Measurements from ENCODE around the gene WDFY1. TPM values are rescaled to one million over a fixed set of nuclear protein-coding genes. Genes with fewer than 3 reads are reported as not detected.

WDFY1 gene
- total RNA-seq, 1 donor from 2014 or later: 55.2 TPM

DNA sequence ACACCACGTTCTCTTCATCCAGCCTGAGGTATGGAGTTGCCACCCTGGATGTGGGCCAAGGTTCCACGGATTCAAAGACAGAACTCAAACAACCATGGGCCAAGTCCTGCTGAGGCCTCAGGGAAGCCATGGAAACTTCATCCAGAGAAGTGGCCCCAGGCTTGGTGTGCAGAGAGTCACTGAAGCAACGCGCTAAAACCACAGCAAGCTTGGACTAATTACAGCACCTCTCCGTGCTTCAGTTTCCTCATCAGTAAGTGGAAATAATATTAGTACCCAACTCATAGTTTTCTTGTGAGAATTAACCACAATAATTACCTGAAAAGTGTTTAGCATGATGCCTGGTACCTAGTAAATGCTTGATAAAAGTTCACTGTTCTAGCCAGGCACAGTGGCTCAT, 88.6 kb downstream of the WDFY1 start:
- no peak for DNase-seq (ENCODE audit: low spot score)

DNA sequence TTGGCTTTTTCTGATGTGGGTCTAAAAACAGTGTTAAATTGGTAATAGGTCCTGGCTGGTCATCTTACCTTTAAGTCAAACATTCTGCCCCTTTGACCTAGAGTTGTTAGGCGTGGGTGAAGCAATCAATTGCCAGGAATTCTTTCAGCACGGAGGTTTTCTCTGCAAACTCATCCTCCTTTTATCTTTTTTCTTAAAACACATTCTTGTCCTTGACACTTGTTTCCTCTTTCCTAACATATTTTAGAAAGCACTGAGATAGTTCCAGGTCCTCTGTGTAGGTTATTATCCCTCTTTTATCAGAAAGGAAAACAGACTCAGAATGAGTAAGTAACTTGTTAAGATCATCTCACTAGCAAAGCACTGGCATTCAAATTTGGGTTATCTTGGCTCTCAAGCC, 89.1 kb downstream of the WDFY1 start:
- no peak for DNase-seq (ENCODE audit: low spot score)

DNA sequence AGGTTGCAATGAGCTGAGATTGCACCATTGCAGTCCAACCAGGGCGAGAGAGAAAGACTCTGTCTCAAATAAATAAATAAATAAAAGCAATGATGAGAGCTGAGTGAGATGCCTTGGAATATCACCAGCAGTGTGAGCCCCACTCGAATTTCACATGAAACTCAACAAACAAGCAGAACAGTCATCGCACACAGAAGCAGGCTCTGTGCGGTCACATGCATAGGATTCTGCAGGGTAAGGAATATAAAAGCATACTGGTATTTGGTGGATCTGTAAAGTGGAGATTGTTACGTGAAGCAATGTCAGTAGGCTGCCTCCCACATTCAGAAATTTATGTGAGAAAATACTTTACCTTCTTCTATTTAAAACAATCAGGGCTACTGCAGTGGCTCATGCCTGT, 89.7 kb downstream of the WDFY1 start:
- no peak for DNase-seq (ENCODE audit: low spot score)

DNA sequence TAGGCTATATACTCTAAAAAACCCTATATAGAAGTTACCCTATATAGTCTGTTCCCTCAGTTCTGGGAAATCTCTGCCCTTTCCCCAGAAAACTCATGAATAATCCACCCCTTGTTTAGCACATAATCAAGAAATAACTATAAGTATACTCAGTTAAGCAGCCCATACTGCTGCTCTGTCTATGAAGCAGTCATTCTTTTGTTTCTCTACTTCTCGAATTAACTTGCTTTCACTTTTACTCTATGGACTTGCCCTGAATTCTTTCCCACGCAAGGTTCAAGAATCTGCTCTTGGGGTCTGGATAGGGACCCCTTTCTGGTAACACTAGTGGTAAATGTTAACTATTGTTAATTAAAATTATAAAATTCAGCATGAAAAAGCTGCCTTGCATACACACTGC, 90.4 kb downstream of the WDFY1 start:
- DNase-seq (ENCODE audit: low spot score): no peak

DNA sequence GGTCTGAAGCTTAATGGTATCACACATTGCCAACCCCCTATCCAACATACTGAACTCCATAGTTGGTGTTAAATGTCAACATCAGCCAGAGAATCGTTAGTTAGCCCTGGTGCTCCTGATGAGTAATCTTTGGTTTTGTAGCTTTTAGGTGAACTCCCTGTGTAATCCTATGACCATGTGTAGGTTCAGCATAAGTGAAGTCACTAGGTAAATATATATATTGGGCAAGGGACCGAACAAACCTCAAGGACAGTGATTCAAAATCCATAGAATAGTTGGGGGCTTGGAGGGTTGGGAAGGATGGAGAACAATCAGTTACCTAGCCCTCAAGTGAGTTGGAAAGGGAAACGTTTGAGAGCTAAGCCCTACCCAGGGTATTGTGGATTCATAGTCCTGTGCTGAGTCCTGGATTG, 91.7 kb downstream of the WDFY1 start:
- no peak for DNase-seq (ENCODE audit: low spot score)

DNA sequence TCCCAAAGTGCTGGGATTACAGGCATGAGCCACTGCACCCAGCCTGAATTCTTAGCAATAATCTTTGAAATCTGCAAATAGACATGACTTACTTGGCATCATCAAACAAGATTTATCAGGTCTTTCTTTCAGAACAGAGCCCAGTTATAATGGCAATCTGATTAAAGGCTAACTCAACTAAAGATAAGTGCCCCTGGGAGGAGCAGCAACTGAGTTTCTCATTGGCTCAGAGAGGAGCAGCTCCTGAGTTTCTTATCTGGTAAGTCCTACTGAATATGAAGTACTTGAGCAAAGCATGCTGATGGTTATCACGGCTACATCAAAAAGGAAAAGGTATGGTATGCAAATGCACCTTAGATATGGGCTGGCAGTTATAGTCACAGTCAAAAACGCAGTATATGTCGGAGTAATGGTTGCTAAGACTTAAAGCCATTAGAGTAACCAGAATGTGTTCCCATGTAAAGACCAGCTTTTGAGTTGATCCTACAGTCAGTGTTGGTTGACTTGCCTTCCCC, 92.8 kb downstream of the WDFY1 start:
- DNase-seq (ENCODE audit: low spot score): no peak

DNA sequence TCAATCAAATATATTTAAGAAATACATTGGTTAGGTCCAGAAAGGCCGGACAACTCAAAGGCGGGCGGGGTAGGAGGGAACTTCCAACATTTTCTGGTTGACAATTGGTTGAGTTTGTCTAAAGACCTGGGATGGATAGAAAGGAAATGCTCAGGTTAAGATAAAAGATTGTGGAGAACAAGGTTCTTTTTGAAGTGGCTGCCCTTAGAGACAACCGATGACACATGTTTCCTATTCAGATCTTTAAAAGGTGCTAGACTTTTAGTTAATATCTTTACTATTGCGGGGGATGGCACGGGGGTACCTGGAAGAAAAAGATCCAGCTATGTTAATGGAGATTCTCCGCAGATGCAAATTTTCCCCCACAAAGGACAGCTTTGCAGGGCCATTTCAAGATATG, 97.7 kb downstream of the WDFY1 start:
- DNase-seq (ENCODE audit: low spot score): no peak

DNA sequence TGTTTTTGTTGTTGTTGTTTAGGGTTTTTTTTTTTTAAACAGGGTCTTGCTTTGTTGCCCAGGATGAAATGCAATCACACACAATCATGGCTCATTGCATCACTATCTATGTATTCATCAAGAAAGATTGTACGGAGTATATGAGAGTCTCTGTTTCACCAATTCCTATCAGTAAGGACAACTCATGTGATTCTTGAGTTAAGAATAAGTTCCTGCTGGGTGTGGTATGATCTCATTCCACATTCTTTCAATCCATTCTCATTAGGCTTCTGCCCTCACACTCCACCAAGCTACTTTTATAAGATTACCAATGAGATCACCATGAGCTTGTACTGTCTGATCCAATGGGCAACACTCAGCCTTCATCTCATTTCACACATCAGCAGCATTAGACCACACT, 98.6 kb downstream of the WDFY1 start:
- DNase-seq (ENCODE audit: low spot score): no peak

DNA sequence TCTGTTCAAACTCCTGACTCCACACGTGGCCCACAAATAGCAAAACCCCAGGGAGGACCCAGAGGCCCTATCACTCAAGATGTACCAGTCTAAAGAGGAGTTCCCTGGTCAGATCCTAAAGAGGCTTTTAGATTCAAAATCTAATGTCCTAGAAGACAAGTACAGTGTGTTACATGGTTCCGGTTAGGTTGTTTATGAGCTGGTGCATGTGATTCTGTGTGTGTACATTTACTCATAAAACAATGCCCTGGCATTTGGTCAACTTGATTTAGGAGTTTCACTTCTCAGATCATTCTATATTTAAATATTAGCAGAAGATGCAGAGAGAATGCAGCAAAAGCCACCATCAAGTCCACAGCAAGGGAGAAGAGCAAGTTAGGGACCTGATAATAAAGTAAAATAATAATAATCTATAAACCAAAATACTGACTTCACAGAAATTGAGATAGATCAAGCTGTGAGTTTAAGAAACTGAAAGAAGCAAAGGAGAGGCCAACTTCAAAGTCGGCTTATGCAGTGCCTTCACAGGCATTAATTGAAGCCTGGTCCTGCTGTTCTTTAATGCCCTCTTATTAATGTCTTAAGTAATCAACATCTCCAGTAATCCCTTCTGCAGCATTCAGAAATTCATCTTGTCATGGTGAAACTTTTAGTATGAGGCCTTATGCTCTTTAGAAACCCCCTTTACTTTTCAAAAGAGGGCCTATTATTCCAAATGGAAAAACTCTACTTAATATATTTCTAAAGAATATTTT, 103.5 kb downstream of the WDFY1 start:
- no peak for DNase-seq (ENCODE audit: low spot score)

DNA sequence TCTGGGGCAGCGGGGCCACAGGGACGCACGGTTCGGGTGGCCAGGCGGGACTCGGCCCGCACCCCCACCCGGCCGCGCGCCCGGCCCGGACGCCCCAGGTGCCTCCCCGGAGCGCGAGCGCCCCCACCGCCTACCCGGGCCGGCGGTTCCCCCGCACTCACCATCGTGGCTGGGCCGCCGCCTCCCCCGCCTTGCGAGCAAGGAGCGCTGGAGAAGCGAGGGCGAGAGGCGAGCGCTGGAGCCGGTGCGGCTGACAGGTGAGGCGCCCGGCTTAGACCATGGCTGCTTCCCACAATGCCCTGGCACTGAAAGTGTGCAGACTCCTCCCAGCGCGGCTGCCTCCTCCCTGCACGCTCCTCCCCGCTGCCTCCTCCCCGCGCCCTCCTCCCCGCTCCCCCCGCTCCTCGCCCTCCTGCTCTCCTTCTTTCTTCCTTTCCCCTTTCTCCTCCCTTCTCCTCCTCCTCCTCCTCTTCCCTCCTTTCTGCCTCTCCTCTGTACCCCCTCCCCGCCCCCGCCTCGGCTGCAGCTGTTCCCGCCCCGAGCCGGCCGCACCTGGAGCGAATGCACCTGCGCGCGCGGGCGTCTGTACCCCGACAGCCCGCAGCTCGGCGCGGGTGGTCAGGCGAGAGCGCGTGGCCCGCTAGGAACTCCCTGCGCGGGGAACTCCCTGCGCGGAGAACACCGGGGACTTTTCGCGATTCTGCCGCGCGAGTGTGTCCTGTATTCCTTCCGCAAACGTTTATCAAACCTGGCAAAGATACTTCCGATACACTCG, 107.7 kb downstream of the WDFY1 start, which contains the start of gene AP1S3:
AP1S3 (minus strand) TSS at position 296 of the 775 bp plus-strand sequence; CDS start at position 164, 132 bp downstream.
- peak; percentile 86 for DNase-seq (ENCODE audit: low spot score)

DNA sequence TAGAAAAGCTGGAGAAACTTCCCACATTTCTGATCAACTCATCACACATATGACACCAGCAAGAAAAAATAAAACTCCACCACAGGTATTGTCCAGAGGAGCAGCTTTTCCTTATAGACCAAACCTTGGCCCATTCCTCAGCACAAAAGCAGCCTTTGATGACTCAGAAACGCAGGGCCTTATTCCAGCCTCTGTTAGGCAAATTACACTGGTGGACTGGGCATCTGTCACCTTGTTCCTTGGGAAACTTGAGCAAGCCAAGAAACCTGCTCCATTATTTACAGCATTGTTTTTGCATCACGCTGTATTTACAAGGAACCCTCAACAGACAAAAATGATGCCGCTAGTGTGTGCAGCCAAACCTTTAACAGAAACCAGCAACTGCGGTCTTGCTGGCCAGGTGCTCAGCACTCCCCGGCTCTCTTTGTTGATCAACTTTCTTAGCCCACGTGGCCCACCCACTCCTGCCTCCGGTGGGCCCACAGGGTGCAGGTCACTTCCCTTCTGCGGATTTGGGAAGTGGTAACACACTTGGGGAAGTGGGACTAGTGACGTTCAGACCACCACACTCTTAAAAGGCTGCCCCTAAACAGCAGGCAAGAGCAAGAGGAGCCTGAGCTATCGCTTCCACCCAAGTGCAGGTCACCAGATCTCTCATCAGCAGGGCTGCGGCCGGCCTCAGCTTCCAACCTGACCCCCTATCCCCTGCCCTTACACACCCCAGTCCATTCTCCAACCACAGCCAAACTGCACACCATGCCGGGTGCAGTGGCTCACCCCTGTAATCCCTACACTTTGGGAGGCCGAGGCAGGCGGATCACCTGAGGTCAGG, 109.2 kb downstream of the WDFY1 start:
- no peak for DNase-seq (ENCODE audit: low spot score)

DNA sequence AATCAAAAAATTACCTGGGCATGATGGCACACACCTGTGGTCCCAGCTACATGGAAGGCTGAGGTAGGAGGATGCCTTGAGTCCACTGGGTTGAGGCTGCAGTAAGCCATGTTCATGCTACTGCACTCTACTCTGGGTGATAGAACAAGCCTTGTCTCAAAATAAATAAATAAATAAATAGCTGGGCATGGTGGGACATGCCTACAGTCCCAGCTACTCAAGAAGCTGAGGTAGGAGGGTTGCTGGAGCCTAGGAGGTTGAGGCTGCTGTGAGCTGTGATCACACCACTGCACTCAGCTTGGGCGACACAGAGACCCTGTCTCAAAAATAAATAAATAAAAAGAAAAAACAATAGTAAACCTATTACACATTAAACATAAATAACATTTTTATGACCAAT, 110.7 kb downstream of the WDFY1 start:
- no peak for DNase-seq (ENCODE audit: low spot score)

DNA sequence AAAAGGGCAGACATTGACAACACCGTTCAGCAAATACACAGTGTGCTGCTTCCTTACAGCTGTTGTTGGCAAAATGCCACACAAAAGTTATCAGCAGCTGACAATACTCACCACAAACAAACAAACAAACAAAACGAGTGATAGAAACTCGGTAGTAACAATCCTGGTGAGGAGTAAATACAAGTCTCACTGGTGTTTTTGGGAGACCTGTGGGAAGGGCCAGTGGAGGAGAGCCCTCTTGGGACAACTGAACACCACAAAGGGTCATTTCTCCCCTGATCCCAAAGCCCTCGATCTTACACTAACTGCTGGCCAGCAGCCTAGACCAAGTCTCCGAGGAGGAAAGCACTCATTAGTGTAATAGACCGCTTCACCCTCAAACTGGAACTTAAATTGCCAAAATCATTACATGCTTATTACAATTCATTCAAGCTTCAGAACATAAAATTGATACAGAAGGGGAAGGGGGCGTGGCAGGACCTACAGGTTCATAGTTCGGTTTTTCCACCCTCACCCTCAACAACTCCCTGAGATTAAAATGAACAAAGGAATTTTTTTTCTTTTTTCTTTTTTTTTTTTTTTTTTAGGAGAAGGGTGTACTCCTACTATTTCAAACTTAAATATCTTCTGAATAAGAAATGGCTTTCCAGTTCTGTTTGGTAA, 112.8 kb downstream of the WDFY1 start:
- DNase-seq (ENCODE audit: low spot score): no peak

DNA sequence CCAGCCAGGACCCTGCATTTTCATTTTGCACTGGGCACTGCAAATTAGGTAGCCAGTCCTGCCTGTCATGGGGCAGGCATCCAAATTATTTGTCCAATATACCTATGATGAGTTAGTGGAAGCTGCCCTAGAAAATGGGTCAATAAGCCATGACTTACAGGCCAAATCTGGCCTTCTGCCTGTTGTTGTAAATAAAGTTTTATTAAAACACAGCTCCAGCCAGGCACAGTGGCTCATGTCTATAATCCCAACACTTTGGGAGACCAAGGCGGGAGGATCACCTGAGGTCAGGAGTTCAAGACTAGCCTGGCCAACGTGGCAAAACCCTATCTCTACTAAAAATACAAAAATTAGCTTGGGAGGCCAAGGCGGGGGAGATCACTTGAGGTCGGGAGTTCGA, 116.0 kb downstream of the WDFY1 start:
- no peak for DNase-seq (ENCODE audit: low spot score)

DNA sequence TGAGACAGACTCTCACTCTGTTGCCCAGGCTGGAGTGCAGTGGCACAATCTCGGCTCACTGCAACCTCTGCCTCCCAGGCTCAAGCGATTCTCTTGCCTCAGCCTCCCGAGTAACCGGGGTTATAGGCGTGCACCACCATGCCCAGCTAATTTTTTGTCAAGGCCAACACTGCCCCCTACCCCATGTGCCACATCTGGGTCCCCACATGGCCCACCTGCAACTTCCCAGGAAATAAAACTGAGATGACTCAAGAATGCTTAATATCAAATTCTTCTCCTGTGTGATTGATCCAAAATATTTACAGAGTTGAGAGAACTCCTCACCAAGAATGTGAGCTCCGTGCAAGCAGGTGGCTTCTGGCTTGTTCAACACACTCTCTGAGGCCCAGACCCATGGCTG, 116.8 kb downstream of the WDFY1 start:
- DNase-seq (ENCODE audit: low spot score): no peak

DNA sequence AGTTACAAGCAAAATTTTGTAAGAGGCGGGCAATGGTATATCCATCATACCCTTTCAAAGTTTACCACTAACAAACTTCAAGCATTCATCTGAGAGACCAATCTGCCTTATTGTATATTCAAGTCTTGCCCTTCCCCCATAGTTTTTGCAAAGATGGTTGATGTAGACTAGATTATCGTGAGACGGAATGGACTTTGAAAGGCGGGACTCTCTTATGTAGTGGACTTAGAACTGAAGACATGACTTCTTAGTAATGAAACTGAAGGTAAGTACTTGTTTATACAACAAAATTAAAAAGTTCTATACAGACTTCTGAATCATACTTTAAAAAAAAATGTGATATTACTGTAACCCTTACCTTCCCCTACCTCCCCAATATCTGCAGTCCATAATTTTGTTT, 118.1 kb downstream of the WDFY1 start:
- no peak for DNase-seq (ENCODE audit: low spot score)

Other genes starting within 250 kb of the WDFY1 start
- 52.7 TPM for gene AP1S3, start 107.8 kb downstream of the WDFY1 start, total RNA-seq
- 20.6 TPM for gene MRPL44, start 12.1 kb upstream of the WDFY1 start, total RNA-seq
- gene SERPINE2, start 94.0 kb upstream of the WDFY1 start, total RNA-seq: 10.9 TPM

Measured in ureter (tissue), 1 donor.